HepG2 (cell line): Measurements from ENCODE around the gene FMNL2. TPM values are rescaled to one million over a fixed set of nuclear protein-coding genes. Genes with fewer than 3 reads are reported as not detected.

Experiments
- ATAC-seq: fragments of 200-7000 bp; cut with Tn5 transposase; 3 replicates; pipeline ENCODE4 v1.9.1; 2020; ENCODE audit warnings: mild to moderate bottlenecking, moderate library complexity
- BruUV-seq: library from RNA; stranded (reverse); fragments of 400-500 nt; replicated peaks from 2 replicates; lab custom pipeline; 2021; lab: Mats Ljungman, UMichigan
- CTCF ChIA-PET: fragments of 300-600 bp; formaldehyde crosslinking; extraction: SDS; loops from one replicate; lab custom pipeline; 2021; ENCODE audit warnings: low total read pairs, inconsistent platforms, low intra/inter-chr PET ratio; lab: Yijun Ruan, JAX
- POLR2A ChIA-PET: fragments of 350-600 bp; sonication (Branson Sonifier 250); formaldehyde crosslinking; loops from one replicate; lab custom pipeline; 2020; ENCODE audit warnings: antibody characterized with exemption, inconsistent platforms; lab: Yijun Ruan, JAX
- DNase-seq: peaks from one replicate; pipeline ENCODE4 v3.0.0-alpha.2; 2015; ENCODE audit warnings: low spot score
- FAIRE-seq: peaks from 3 replicates; lab custom pipeline; 2011; peaks lifted over from hg19 to GRCh38; lab: Jason Lieb, UNC
- H2AFZ ChIP-seq: one replicate; pipeline ENCODE4 v1.6.1; 2011; ENCODE audit warnings: low read length, inconsistent platforms
- H3K27ac ChIP-seq: fragments of 300-600 bp; 3 replicates; pipeline ENCODE4 v1.8.0; 2011; ENCODE audit warnings: mixed run types, mild to moderate bottlenecking, mixed read lengths, low read length, inconsistent platforms; ENCODE audit not compliant: insufficient read depth; ENCODE audit errors: extremely low read length
- H3K27me3 ChIP-seq, 2 experiments: fragments of 200-600 bp in 1 of 2; 2 replicates in 1 of 2; 3 replicates in 1 of 2; pipeline versions ENCODE4 v1.6.0 to v1.8.0; 2011; ENCODE audit warnings: low read length in 2 of 2, mild to moderate bottlenecking in 2 of 2, moderate library complexity in 2 of 2, inconsistent platforms in 1 of 2; ENCODE audit not compliant: insufficient read depth in 2 of 2, control insufficient read depth in 1 of 2
- H3K36me3 ChIP-seq, 2 experiments: fragments of 200-600 bp in 1 of 2; replicated peaks in 1 of 2; 2 replicates in 1 of 2; 3 replicates in 1 of 2; pipeline versions ENCODE4 v1.5.1 to v1.8.0; 2011; ENCODE audit warnings: low read length in 2 of 2, inconsistent platforms in 1 of 2; ENCODE audit not compliant: insufficient read depth in 2 of 2, control insufficient read depth in 1 of 2
- H3K4me1 ChIP-seq: 2 replicates; pipeline ENCODE4 v1.5.1; 2012; ENCODE audit warnings: low read length, inconsistent platforms; ENCODE audit not compliant: insufficient read depth
- H3K4me2 ChIP-seq: 2 replicates; pipeline ENCODE4 v1.6.0; 2011; ENCODE audit warnings: low read depth, low read length, inconsistent platforms
- H3K4me3 ChIP-seq, 3 experiments: fragments of 200-600 bp in 1 of 3; sonication (generic), shearing (Covaris generic) in 1 of 3; replicated peaks in 1 of 3; 2 replicates each; pipeline ENCODE4 v1.5.1; 2011 to 2016; ENCODE audit warnings: low read length in 3 of 3, inconsistent platforms in 2 of 3, low read depth in 2 of 3, mild to moderate bottlenecking in 2 of 3, control low read depth in 1 of 3, mixed read lengths in 1 of 3; ENCODE audit not compliant: insufficient read depth in 1 of 3
- H3K79me2 ChIP-seq: one replicate; pipeline ENCODE4 v1.6.1; 2011; ENCODE audit warnings: low read length, inconsistent platforms; ENCODE audit not compliant: insufficient read depth
- H3K9ac ChIP-seq: 2 replicates; pipeline ENCODE4 v1.6.0; 2011; ENCODE audit warnings: mild to moderate bottlenecking, low read depth, low read length, inconsistent platforms; ENCODE audit not compliant: insufficient read depth
- H3K9me3 ChIP-seq: 2 replicates; pipeline ENCODE4 v1.5.1; 2012; ENCODE audit warnings: mild to moderate bottlenecking, low read length
- H4K20me1 ChIP-seq: 2 replicates; pipeline ENCODE4 v1.6.0; 2011; ENCODE audit warnings: inconsistent platforms, mild to moderate bottlenecking, low read length, moderate library complexity; ENCODE audit not compliant: insufficient read depth
- ATF7 ChIP-seq, 2 experiments: fragments of 450-650 bp in 1 of 2; sonication (generic) in 1 of 2; formaldehyde crosslinking in 1 of 2; IDR thresholded peaks; 2 replicates each; pipeline versions ENCODE4 v1.4.0 to v1.6.1; 2016 to 2020; ENCODE audit warnings: antibody characterized with exemption in 1 of 2, mild to moderate bottlenecking in 1 of 2, missing genetic modification reagents in 1 of 2
- BCL6 ChIP-seq: IDR thresholded peaks from 2 replicates; pipeline ENCODE4 v1.6.1; 2016; ENCODE audit warnings: missing genetic modification reagents, missing compliant biosample characterization
- DMAP1 ChIP-seq: IDR thresholded peaks from 2 replicates; pipeline ENCODE4 v1.6.1; 2016
- HNRNPLL ChIP-seq: fragments of 200-400 bp; formaldehyde crosslinking; IDR thresholded peaks from 2 replicates; pipeline ENCODE4 v1.6.1; 2017; ENCODE audit warnings: mild to moderate bottlenecking, low read depth, low read length; ENCODE audit not compliant: poor library complexity, severe bottlenecking
- MTF1 ChIP-seq: sonication (generic); formaldehyde crosslinking; IDR thresholded peaks from 2 replicates; pipeline ENCODE4 v1.5.0; 2020; ENCODE audit warnings: missing genetic modification reagents
- POLR2AphosphoS2 ChIP-seq: IDR thresholded peaks from 2 replicates; pipeline ENCODE4 v1.6.1; 2011; ENCODE audit warnings: low read depth, low read length, improper control_type of control experiment
- PPARG ChIP-seq: conservative IDR thresholded peaks from 2 replicates; pipeline ENCODE4 v1.6.1; 2016; ENCODE audit warnings: missing biosample characterization, missing genetic modification reagents
- RFXANK ChIP-seq: IDR thresholded peaks from 2 replicates; pipeline ENCODE4 v1.6.1; 2016
- ZNF3 ChIP-seq: IDR thresholded peaks from 2 replicates; pipeline ENCODE4 v1.7.0; 2017; ENCODE audit warnings: inconsistent platforms
- ZNF33A ChIP-seq: sonication (generic); formaldehyde crosslinking; IDR thresholded peaks from 2 replicates; pipeline ENCODE4 v1.5.1; 2020; ENCODE audit warnings: missing genetic modification reagents, mild to moderate bottlenecking, moderate library complexity, borderline replicate concordance
- WGBS: methylation state at CpG from one replicate; pipeline ENCODE4 v1.1.6; 2017; ENCODE audit warnings: low lambda C conversion rate; 5-methylcytosine and 5-hydroxymethylcytosine counted together
- in situ Hi-C: cut with HindIII; loops from 2 replicates; pipeline ENCODE4 v1.10.0; 2017; ENCODE audit warnings: low pct_unique_long_range_greater_than_20kb; ENCODE audit not compliant: extremely low pct_ligation_motif_present
- intact Hi-C: fragments of 100-400 bp; cut with micrococcal nuclease; formaldehyde crosslinking; loops from one replicate; pipeline ENCODE4 v1.10.0; 2022; ENCODE audit not compliant: unreplicated experiment
- polyA plus RNA-seq, 8 experiments: library from polyadenylated mRNA; depleted of rRNA in 3 of 8; stranded (reverse) in 7 of 8; unstranded in 1 of 8; fragments of >200 nt; fragmentation: Illumina TruSeq in 4 of 8; extraction: Trizol in 4 of 8; gene quantifications; 2 replicates each; pipeline versions ENCODE4 v1.2.1 to v1.2.3, GENCODE V29; 2011 to 2016; ENCODE audit warnings: low read depth in 4 of 8, missing spikeins in 1 of 8, mixed read lengths in 1 of 8; ENCODE audit not compliant: insufficient read depth in 1 of 8
- total RNA-seq, 5 experiments: library from RNA; depleted of rRNA; stranded (reverse); fragments of >200 nt; fragmentation: Illumina TruSeq; extraction: Trizol; gene quantifications; 2 replicates each; pipeline ENCODE4 v1.2.3, GENCODE V29; 2016; ENCODE audit warnings: low read depth in 1 of 5
- TF ChIP-seq, protein P1 (sequence below): sonication (generic); formaldehyde crosslinking; IDR thresholded peaks from 2 replicates; pipeline ENCODE4 v1.4.0; 2020; ENCODE audit warnings: missing genetic modification reagents, borderline replicate concordance
- TF ChIP-seq, protein P2 (sequence below): sonication (generic); formaldehyde crosslinking; IDR thresholded peaks from 2 replicates; pipeline ENCODE4 v1.4.0; 2020; ENCODE audit warnings: mild to moderate bottlenecking, missing genetic modification reagents
- TF ChIP-seq, protein P3 (sequence below): sonication (generic); formaldehyde crosslinking; IDR thresholded peaks from 2 replicates; pipeline ENCODE4 v1.5.0; 2020; ENCODE audit warnings: mild to moderate bottlenecking, missing genetic modification reagents, borderline replicate concordance

The FMNL2 gene
- total and polyA plus RNA-seq, 2 of the 13 experiments (the other 11 are each of a cell fraction or from before 2014, with no cell fraction given), result 66.5 to 67.7 TPM

DNA sequence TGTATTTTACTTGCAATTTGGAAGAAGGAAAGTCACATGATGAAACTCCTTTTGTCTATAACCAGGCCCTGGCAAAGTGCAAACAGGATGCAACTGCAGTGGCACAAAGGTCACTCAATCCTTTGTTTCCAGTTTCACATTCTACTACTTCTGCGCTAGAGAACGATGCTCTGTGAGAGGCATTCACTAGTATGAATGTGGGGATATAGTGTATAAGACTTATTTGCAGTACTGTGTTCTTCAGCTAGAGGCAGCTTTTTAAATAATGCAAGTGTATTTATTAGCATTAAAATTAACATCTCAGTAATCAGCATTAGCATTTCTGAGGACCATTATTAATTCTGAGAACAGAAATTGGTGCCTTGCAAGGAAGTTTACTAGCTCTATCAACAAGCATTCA, 313.4 kb downstream of the FMNL2 start:
- no peak overlapping the region for H3K27ac ChIP-seq
- H3K4me2 ChIP-seq, result no peak overlapping the region
- no peaks in the 10 kb centered on the region for H3K79me2 ChIP-seq
- no peak overlapping the region for H3K9ac ChIP-seq
- FAIRE-seq, result peak; percentile 50
- ChIA-PET CTCF (no interaction called here), POLR2A (interaction anchor here (1.3 kb wide), 1 partner anchor 13 kb away, joined by 3 read pairs; no protein-coding TSS in a partner anchor)
- H3K27me3 ChIP-seq, result no peaks in the 10 kb centered on the region
- H3K9me3 ChIP-seq, result no peaks in the 10 kb centered on the region
- peaks cover 10% of the 10 kb centered on the region; the same call in 1 of the 2 replicates for H4K20me1 ChIP-seq
- no peak overlapping the region for H2AFZ ChIP-seq
- no peak overlapping the region for H3K4me3 ChIP-seq
- H3K36me3 ChIP-seq, result peaks cover 15 to 37% of the 10 kb centered on the region in 2 experiments
- intact Hi-C loops (no loop called here), in situ Hi-C loops (no loop called here)
- TSS peak; percentile 30 for BruUV-seq
- 15% methylated on average over 2 of the region's 2 CpGs for WGBS
- H3K4me1 ChIP-seq, result peaks cover 27% of the 10 kb centered on the region
- DNase-seq, result peak; percentile 74
- peak; percentile 69 for ATAC-seq
- TF ChIP-seq PPARG (CRISPR knock-in tag), result peak; percentile 89
- TF ChIP-seq ATF7 (IDR thresholded peaks at IDR 0.05), result no peak
- TF ChIP-seq ATF7 (CRISPR knock-in tag; IDR thresholded peaks at IDR 0.05), result no peak
- TF ChIP-seq, protein P1, sequence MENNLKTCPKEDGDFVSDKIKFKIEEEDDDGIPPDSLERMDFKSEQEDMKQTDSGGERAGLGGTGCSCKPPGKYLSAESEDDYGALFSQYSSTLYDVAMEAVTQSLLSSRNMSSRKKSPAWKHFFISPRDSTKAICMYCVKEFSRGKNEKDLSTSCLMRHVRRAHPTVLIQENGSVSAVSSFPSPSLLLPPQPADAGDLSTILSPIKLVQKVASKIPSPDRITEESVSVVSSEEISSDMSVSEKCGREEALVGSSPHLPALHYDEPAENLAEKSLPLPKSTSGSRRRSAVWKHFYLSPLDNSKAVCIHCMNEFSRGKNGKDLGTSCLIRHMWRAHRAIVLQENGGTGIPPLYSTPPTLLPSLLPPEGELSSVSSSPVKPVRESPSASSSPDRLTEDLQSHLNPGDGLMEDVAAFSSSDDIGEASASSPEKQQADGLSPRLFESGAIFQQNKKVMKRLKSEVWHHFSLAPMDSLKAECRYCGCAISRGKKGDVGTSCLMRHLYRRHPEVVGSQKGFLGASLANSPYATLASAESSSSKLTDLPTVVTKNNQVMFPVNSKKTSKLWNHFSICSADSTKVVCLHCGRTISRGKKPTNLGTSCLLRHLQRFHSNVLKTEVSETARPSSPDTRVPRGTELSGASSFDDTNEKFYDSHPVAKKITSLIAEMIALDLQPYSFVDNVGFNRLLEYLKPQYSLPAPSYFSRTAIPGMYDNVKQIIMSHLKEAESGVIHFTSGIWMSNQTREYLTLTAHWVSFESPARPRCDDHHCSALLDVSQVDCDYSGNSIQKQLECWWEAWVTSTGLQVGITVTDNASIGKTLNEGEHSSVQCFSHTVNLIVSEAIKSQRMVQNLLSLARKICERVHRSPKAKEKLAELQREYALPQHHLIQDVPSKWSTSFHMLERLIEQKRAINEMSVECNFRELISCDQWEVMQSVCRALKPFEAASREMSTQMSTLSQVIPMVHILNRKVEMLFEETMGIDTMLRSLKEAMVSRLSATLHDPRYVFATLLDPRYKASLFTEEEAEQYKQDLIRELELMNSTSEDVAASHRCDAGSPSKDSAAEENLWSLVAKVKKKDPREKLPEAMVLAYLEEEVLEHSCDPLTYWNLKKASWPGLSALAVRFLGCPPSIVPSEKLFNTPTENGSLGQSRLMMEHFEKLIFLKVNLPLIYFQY, result no peak
- TF ChIP-seq, protein P2, sequence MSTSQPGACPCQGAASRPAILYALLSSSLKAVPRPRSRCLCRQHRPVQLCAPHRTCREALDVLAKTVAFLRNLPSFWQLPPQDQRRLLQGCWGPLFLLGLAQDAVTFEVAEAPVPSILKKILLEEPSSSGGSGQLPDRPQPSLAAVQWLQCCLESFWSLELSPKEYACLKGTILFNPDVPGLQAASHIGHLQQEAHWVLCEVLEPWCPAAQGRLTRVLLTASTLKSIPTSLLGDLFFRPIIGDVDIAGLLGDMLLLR (CRISPR knock-in tag), result no peak
- no peak for TF ChIP-seq MTF1 (CRISPR knock-in tag)
- TF ChIP-seq RFXANK, result no peak
- peak; percentile 33; the same call in 1 of the 2 replicates for TF ChIP-seq POLR2AphosphoS2
- peak; percentile 67; the same call in 1 of the 2 replicates for TF ChIP-seq ZNF3 (CRISPR knock-in tag)
- no peak for TF ChIP-seq ZNF33A (CRISPR knock-in tag)
- no peak for TF ChIP-seq BCL6 (CRISPR knock-in tag)
- TF ChIP-seq HNRNPLL, result no peak
- no peak for TF ChIP-seq DMAP1 (CRISPR knock-in tag)
- TF ChIP-seq, protein P3, sequence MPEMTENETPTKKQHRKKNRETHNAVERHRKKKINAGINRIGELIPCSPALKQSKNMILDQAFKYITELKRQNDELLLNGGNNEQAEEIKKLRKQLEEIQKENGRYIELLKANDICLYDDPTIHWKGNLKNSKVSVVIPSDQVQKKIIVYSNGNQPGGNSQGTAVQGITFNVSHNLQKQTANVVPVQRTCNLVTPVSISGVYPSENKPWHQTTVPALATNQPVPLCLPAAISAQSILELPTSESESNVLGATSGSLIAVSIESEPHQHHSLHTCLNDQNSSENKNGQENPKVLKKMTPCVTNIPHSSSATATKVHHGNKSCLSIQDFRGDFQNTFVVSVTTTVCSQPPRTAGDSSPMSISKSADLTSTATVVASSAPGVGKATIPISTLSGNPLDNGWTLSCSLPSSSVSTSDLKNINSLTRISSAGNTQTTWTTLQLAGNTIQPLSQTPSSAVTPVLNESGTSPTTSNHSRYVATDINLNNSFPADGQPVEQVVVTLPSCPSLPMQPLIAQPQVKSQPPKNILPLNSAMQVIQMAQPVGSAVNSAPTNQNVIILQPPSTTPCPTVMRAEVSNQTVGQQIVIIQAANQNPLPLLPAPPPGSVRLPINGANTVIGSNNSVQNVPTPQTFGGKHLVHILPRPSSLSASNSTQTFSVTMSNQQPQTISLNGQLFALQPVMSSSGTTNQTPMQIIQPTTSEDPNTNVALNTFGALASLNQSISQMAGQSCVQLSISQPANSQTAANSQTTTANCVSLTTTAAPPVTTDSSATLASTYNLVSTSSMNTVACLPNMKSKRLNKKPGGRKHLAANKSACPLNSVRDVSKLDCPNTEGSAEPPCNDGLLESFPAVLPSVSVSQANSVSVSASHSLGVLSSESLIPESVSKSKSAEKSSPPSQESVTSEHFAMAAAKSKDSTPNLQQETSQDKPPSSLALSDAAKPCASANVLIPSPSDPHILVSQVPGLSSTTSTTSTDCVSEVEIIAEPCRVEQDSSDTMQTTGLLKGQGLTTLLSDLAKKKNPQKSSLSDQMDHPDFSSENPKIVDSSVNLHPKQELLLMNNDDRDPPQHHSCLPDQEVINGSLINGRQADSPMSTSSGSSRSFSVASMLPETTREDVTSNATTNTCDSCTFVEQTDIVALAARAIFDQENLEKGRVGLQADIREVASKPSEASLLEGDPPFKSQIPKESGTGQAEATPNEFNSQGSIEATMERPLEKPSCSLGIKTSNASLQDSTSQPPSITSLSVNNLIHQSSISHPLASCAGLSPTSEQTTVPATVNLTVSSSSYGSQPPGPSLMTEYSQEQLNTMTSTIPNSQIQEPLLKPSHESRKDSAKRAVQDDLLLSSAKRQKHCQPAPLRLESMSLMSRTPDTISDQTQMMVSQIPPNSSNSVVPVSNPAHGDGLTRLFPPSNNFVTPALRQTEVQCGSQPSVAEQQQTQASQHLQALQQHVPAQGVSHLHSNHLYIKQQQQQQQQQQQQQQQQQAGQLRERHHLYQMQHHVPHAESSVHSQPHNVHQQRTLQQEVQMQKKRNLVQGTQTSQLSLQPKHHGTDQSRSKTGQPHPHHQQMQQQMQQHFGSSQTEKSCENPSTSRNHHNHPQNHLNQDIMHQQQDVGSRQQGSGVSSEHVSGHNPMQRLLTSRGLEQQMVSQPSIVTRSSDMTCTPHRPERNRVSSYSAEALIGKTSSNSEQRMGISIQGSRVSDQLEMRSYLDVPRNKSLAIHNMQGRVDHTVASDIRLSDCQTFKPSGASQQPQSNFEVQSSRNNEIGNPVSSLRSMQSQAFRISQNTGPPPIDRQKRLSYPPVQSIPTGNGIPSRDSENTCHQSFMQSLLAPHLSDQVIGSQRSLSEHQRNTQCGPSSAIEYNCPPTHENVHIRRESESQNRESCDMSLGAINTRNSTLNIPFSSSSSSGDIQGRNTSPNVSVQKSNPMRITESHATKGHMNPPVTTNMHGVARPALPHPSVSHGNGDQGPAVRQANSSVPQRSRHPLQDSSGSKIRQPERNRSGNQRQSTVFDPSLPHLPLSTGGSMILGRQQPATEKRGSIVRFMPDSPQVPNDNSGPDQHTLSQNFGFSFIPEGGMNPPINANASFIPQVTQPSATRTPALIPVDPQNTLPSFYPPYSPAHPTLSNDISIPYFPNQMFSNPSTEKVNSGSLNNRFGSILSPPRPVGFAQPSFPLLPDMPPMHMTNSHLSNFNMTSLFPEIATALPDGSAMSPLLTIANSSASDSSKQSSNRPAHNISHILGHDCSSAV, result no peak
